HEK293 (cell line): ENCODE data around the gene GSS.

Experiments
- CTCF ChIA-PET: fragments of 350-600 bp; formaldehyde crosslinking; extraction: SDS; loops from one replicate; lab custom pipeline; 2021; ENCODE audit warnings: antibody characterized with exemption; lab: Yijun Ruan, JAX
- POLR2A ChIA-PET: fragments of 300-600 bp; formaldehyde crosslinking; extraction: SDS; loops from one replicate; lab custom pipeline; 2020; ENCODE audit warnings: antibody characterized with exemption, inconsistent platforms; lab: Yijun Ruan, JAX
- H3K27ac ChIP-seq: fragments of 200-500 bp; sonication (Bioruptor generic); 2 replicates; pipeline ENCODE4 v1.5.1; 2014; ENCODE audit warnings: low read depth, low read length, control low read depth, inconsistent platforms; ENCODE audit errors: extremely low read depth
- H3K36me3 ChIP-seq, 2 experiments: fragments of 200-500 bp in 1 of 2; sonication (Bioruptor generic) in 1 of 2; 1 replicate in 1 of 2; 2 replicates in 1 of 2; pipeline ENCODE4 v1.5.1; 2014 to 2017; ENCODE audit warnings: inconsistent platforms in 2 of 2, low read length in 2 of 2; ENCODE audit not compliant: control insufficient read depth in 2 of 2, insufficient read depth in 1 of 2
- H3K4me1 ChIP-seq: fragments of 200-500 bp; sonication (Bioruptor generic); 2 replicates; pipeline ENCODE4 v1.5.1; 2014; ENCODE audit warnings: mild to moderate bottlenecking, low read length, inconsistent platforms; ENCODE audit not compliant: control insufficient read depth, insufficient read depth
- H3K4me3 ChIP-seq: 2 replicates; pipeline ENCODE4 v1.5.1; 2011; ENCODE audit warnings: low read depth, mild to moderate bottlenecking, control low read depth, low read length, moderate library complexity
- H3K9me3 ChIP-seq: fragments of 200-500 bp; sonication (Bioruptor generic); 2 replicates; pipeline ENCODE4 v1.5.1; 2014; ENCODE audit warnings: low read depth, low read length, inconsistent platforms; ENCODE audit not compliant: control insufficient read depth, insufficient read depth
- GLIS1 ChIP-seq: fragments of 450-650 bp; formaldehyde crosslinking; IDR thresholded peaks from 2 replicates; pipeline ENCODE4 v1.5.1; 2016; ENCODE audit warnings: missing biosample characterization, missing genetic modification characterization
- MZF1 ChIP-seq: fragments of 450-650 bp; formaldehyde crosslinking; IDR thresholded peaks from 2 replicates; pipeline ENCODE4 v1.5.1; 2017; ENCODE audit warnings: missing biosample characterization, missing genetic modification characterization, borderline replicate concordance
- PATZ1 ChIP-seq: fragments of 450-650 bp; formaldehyde crosslinking; IDR thresholded peaks from 2 replicates; pipeline ENCODE4 v1.5.1; 2016; ENCODE audit warnings: missing biosample characterization, missing genetic modification characterization
- ZBTB8A ChIP-seq: fragments of 450-650 bp; formaldehyde crosslinking; IDR thresholded peaks from 2 replicates; pipeline ENCODE4 v1.5.1; 2016; ENCODE audit warnings: missing biosample characterization, missing genetic modification characterization
- ZNF214 ChIP-seq: fragments of 450-650 bp; formaldehyde crosslinking; IDR thresholded peaks from 2 replicates; pipeline ENCODE4 v1.5.1; 2017; ENCODE audit warnings: missing biosample characterization, mild to moderate bottlenecking, missing genetic modification characterization, borderline replicate concordance
- ZNF311 ChIP-seq: fragments of 450-650 bp; formaldehyde crosslinking; IDR thresholded peaks from 2 replicates; pipeline ENCODE4 v1.5.1; 2017; ENCODE audit warnings: missing biosample characterization, missing genetic modification characterization, borderline replicate concordance
- ZNF529 ChIP-seq: fragments of 450-650 bp; formaldehyde crosslinking; IDR thresholded peaks from 2 replicates; pipeline ENCODE4 v1.5.1; 2017; ENCODE audit warnings: missing genetic modification characterization, missing biosample characterization; ENCODE audit not compliant: insufficient replicate concordance
- ZNF830 ChIP-seq: fragments of 450-650 bp; IDR thresholded peaks from 2 replicates; pipeline ENCODE4 v1.5.0; 2018; ENCODE audit warnings: missing biosample characterization, missing genetic modification characterization, low read depth, mild to moderate bottlenecking, moderate library complexity
- ZSCAN4 ChIP-seq: fragments of 450-650 bp; formaldehyde crosslinking; IDR thresholded peaks from 2 replicates; pipeline ENCODE4 v1.5.1; 2017; ENCODE audit warnings: missing biosample characterization, missing genetic modification characterization
- TF ChIP-seq, protein P1 (sequence below): fragments of 450-650 bp; formaldehyde crosslinking; IDR thresholded peaks from 2 replicates; pipeline ENCODE4 v1.5.1; 2016; ENCODE audit warnings: missing biosample characterization, missing genetic modification characterization, borderline replicate concordance

Gene GSS

DNA sequence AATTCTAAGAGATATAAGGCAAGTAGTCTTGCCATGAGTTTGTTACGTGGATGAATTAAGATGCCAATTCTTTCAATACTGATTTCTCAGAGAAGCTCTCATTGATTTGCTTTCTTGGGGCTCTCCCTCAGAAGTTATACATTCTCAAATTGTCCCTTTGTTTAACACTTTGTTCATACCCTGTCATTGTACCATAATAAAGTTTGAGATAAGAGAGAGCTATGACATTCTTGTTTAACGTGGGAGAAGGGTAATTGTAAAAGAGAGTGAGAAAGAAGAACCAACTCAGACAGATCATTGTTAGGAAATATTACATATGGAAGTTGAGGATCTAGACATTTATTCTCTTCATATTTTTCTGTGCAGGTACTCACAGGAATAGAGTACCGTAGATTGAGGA, 60.1 kb downstream of the GSS start (continued):
- TF ChIP-seq, protein P1, sequence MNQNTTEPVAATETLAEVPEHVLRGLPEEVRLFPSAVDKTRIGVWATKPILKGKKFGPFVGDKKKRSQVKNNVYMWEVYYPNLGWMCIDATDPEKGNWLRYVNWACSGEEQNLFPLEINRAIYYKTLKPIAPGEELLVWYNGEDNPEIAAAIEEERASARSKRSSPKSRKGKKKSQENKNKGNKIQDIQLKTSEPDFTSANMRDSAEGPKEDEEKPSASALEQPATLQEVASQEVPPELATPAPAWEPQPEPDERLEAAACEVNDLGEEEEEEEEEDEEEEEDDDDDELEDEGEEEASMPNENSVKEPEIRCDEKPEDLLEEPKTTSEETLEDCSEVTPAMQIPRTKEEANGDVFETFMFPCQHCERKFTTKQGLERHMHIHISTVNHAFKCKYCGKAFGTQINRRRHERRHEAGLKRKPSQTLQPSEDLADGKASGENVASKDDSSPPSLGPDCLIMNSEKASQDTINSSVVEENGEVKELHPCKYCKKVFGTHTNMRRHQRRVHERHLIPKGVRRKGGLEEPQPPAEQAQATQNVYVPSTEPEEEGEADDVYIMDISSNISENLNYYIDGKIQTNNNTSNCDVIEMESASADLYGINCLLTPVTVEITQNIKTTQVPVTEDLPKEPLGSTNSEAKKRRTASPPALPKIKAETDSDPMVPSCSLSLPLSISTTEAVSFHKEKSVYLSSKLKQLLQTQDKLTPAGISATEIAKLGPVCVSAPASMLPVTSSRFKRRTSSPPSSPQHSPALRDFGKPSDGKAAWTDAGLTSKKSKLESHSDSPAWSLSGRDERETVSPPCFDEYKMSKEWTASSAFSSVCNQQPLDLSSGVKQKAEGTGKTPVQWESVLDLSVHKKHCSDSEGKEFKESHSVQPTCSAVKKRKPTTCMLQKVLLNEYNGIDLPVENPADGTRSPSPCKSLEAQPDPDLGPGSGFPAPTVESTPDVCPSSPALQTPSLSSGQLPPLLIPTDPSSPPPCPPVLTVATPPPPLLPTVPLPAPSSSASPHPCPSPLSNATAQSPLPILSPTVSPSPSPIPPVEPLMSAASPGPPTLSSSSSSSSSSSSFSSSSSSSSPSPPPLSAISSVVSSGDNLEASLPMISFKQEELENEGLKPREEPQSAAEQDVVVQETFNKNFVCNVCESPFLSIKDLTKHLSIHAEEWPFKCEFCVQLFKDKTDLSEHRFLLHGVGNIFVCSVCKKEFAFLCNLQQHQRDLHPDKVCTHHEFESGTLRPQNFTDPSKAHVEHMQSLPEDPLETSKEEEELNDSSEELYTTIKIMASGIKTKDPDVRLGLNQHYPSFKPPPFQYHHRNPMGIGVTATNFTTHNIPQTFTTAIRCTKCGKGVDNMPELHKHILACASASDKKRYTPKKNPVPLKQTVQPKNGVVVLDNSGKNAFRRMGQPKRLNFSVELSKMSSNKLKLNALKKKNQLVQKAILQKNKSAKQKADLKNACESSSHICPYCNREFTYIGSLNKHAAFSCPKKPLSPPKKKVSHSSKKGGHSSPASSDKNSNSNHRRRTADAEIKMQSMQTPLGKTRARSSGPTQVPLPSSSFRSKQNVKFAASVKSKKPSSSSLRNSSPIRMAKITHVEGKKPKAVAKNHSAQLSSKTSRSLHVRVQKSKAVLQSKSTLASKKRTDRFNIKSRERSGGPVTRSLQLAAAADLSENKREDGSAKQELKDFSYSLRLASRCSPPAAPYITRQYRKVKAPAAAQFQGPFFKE (tag by site-specific recombination): no peak
- TF ChIP-seq PATZ1 (no peak), GLIS1 (no peak), ZNF311 (no peak)
- TF ChIP-seq, all 188 proteins: peak for 0

DNA sequence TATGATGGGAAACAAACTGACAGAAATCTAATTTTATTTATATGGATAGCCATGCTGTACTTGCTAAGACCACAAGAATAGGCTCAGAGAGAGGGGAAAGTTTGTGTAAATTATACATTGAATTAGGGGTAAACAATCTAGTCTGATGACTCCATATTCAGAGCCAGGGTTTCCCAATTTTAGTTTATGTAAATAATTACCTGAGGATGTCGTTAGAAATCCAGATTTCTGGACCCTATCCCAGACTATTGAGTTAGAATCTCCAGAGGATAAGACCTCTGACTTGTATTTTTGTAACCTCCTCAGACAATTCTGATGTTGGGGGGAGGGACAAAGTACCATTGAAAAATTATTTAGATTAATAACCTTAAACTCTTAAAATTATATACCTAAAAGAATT, 60.9 kb downstream of the GSS start:
- no peak overlapping the region for H3K4me3 ChIP-seq
- CTCF ChIA-PET: no interaction called here
- H3K36me3 ChIP-seq: no peaks in the 10 kb centered on the region
- POLR2A ChIA-PET: no interaction called here
- no peak overlapping the region for H3K27ac ChIP-seq
- TF ChIP-seq ZBTB8A (tag by site-specific recombination): no peak
- TF ChIP-seq, all 188 proteins: peak for 0
- H3K4me1 ChIP-seq: no peaks in the 10 kb centered on the region
- H3K9me3 ChIP-seq: no peaks in the 10 kb centered on the region

GRCh38 chr20:34892671-34893070, 62.9 kb downstream of the GSS start:
- ChIA-PET POLR2A (interaction anchor here (2.3 kb wide), 1 partner anchor 16 kb away, joined by 6 read pairs; the partner anchor contains the start of gene ACSS2), CTCF (interaction anchor here (0.7 kb wide), 2 partner anchors 8 to 12 kb away, joined by 3 to 4 read pairs; no protein-coding TSS in a partner anchor)
- Histone ChIP-seq H3K4me1 (no peaks in the 10 kb centered on the region), H3K36me3 (no peaks in the 10 kb centered on the region), H3K4me3 (no peak overlapping the region), H3K27ac (no peak overlapping the region)
- no peak for TF ChIP-seq ZNF214
- TF ChIP-seq MZF1: no peak
- TF ChIP-seq ZNF830 (tag by site-specific recombination): no peak
- TF ChIP-seq PATZ1: no peak
- TF ChIP-seq ZNF529: no peak
- TF ChIP-seq ZSCAN4: no peak
- TF ChIP-seq, all 188 proteins: peak for 0
- H3K9me3 ChIP-seq: no peaks in the 10 kb centered on the region
